ENCODE measurements around the gene NCAPD3.

- TF ChIP-seq TEAD4 (CRISPR knock-in tag; IDR thresholded peaks at IDR 0.05) = no peak
- TF ChIP-seq, protein P1, sequence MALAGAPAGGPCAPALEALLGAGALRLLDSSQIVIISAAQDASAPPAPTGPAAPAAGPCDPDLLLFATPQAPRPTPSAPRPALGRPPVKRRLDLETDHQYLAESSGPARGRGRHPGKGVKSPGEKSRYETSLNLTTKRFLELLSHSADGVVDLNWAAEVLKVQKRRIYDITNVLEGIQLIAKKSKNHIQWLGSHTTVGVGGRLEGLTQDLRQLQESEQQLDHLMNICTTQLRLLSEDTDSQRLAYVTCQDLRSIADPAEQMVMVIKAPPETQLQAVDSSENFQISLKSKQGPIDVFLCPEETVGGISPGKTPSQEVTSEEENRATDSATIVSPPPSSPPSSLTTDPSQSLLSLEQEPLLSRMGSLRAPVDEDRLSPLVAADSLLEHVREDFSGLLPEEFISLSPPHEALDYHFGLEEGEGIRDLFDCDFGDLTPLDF (CRISPR knock-in tag; IDR thresholded peaks at IDR 0.05) = no peak
These were observed 646 bp downstream of the NCAPD3 start for GRCh38 chr11:134223121-134223520.
